ENCODE data around the gene PUM1. TPM values are rescaled to one million over a fixed set of nuclear protein-coding genes. Genes with fewer than 3 reads are reported as not detected.

PUM1 gene
- total and polyA plus RNA-seq, 2 of the 8 experiments (the other 6 are each of a cell fraction or from before 2014, with no cell fraction given): 122 to 177 TPM

DNA sequence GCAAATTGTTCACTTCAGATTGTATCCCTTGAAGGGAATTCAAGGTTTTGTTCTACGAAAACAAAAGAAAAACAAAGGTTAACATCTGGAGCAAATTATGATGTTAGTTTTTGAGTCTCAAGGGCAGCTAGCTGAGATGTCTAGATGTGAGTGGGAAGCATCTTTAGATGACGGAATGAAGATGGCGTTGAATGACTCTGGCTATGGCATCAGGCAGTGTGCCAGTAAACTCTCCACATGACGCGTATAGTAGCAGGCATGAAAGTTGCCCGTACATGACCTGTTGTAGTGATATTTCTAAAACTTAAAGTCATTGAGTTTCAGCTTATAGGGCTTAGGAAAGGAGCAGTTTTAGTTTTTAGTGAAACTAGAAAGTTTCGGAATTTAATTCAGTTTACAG is 144.7 kb downstream of the PUM1 start:
- no peak overlapping the region for H3K4me3 ChIP-seq (ENCODE audit: extremely low read depth in 1 of 4, insufficient read depth in 2 of 4, low read depth in 3 of 4, low read length in 4 of 4)
- ChIA-PET POLR2A (ENCODE audit: partially characterized antibody) (interaction anchor here (0.7 to 1.4 kb wide), 3 partner anchors 10 to 23 kb away, joined by 3 read pairs; no protein-coding TSS in a partner anchor), CTCF (ENCODE audit: partially characterized antibody) (interaction anchor here (0.7 to 27.2 kb wide), 7 partner anchors 9 to 213 kb away, joined by 4 to 1519 read pairs (median 24); no protein-coding TSS in a partner anchor)
- no peak overlapping the region for H3K9ac ChIP-seq (replicated peaks in 1 of 4; ENCODE audit: extremely low read depth in 1 of 4, low read depth in 3 of 4, low read length in 3 of 4)
- H3K36me3 ChIP-seq (ENCODE audit: control insufficient read depth in 2 of 4, insufficient read depth in 4 of 4, low read length in 3 of 4): no peaks in the 10 kb centered on the region
- H3K27me3 ChIP-seq (replicated peaks in 1 of 4; ENCODE audit: control insufficient read depth in 3 of 4, extremely low read depth in 1 of 4, insufficient read depth in 3 of 4, low read length in 3 of 4): no peaks in the 10 kb centered on the region
- no peaks in the 10 kb centered on the region for H3K9me3 ChIP-seq (ENCODE audit: insufficient read depth in 2 of 2, low read depth in 1 of 2, low read length in 1 of 2)
- H3K18ac ChIP-seq (ENCODE audit: extremely low read depth, low read length): no peak overlapping the region
- H2BK15ac ChIP-seq (ENCODE audit: low read length): no peak overlapping the region
- no peak overlapping the region for H3K4ac ChIP-seq (replicated peaks; ENCODE audit: insufficient read length, low read depth, low read length)
- no peak overlapping the region for H2BK20ac ChIP-seq (ENCODE audit: low read length)
- no peak overlapping the region for H2BK120ac ChIP-seq (replicated peaks; ENCODE audit: low read depth, low read length)
- H3K4me1 ChIP-seq (replicated peaks in 1 of 4; ENCODE audit: control insufficient read depth in 3 of 4, insufficient read depth in 4 of 4, low read length in 3 of 4): no peaks in the 10 kb centered on the region
- FAIRE-seq: no peak
- H2BK5ac ChIP-seq (ENCODE audit: low read depth, low read length): no peak overlapping the region
- no peak overlapping the region for H4K8ac ChIP-seq (ENCODE audit: extremely low read depth, insufficient read depth, low read length)
- H3K23me2 ChIP-seq (ENCODE audit: low read depth, low read length): no peaks in the 10 kb centered on the region
- 91% methylated on average over 7 of the region's 7 CpGs; no CpG with 5 or more reads in 1 of the 2 experiments for WGBS, 2 experiments (ENCODE audit: extremely low coverage in 1 of 2, insufficient coverage in 1 of 2, insufficient read length in 1 of 2, insufficient replicate concordance in 2 of 2, low coverage in 1 of 2, low lambda C conversion rate in 2 of 2, missing lambda C conversion rate in 1 of 2)
- no peak overlapping the region for H4K5ac ChIP-seq (ENCODE audit: insufficient read length, low read depth, low read length)
- no peaks in the 10 kb centered on the region for H4K20me1 ChIP-seq (replicated peaks in 1 of 2; ENCODE audit: control insufficient read depth in 1 of 2, insufficient read depth in 2 of 2, low read length in 2 of 2)
- H3K56ac ChIP-seq (replicated peaks; ENCODE audit: insufficient read length, low read depth, low read length): no peak overlapping the region
- no peak overlapping the region for H4K91ac ChIP-seq (replicated peaks; ENCODE audit: insufficient read length, low read length)
- H3K79me2 ChIP-seq (ENCODE audit: control insufficient read depth in 1 of 2, insufficient read depth in 2 of 2, low read length in 2 of 2): no peaks in the 10 kb centered on the region
- no peak for DNase-seq (ENCODE audit: low read depth in 1 of 2, low spot score in 2 of 2)
- no peak overlapping the region for H3K4me2 ChIP-seq (ENCODE audit: insufficient read depth in 1 of 2, low read depth in 2 of 2, low read length in 2 of 2)
- no peak overlapping the region for H2AFZ ChIP-seq (ENCODE audit: low read length)
- no peak overlapping the region for H3K14ac ChIP-seq (ENCODE audit: insufficient read length)
- H3K27ac ChIP-seq (ENCODE audit: low read depth, low read length): no peak overlapping the region
- TF ChIP-seq TCF12 (IDR thresholded peaks at IDR 0.05; ENCODE audit: low read depth, low read length): no peak
- no peaks in the 10 kb centered on the region for H3K79me1 ChIP-seq (ENCODE audit: low read depth, low read length)
- no peak overlapping the region for H3K23ac ChIP-seq (ENCODE audit: insufficient read length)
- no peak overlapping the region for H2BK12ac ChIP-seq (ENCODE audit: low read depth, low read length)
- no peak overlapping the region for H2AK5ac ChIP-seq (ENCODE audit: low read depth, low read length)

Data from H1 (cell line).